IMR-90 (cell line): Measurements from ENCODE around the gene OPRL1. TPM values are rescaled to one million over a fixed set of nuclear protein-coding genes. Genes with fewer than 3 reads are reported as not detected.

Experiments
- ATAC-seq: fragments of 200-7000 bp; cut with Tn5 transposase; 2 replicates; pipeline ENCODE4 v1.9.1; 2020; ENCODE audit warnings: low read depth, mild to moderate bottlenecking, moderate library complexity
- BruUV-seq: library from RNA; stranded (reverse); fragments of 400-500 nt; replicated peaks from 2 replicates; lab custom pipeline; 2021; lab: Mats Ljungman, UMichigan
- CTCF ChIA-PET: fragments of 300-600 bp; formaldehyde crosslinking; extraction: SDS; loops from one replicate; lab custom pipeline; 2021; ENCODE audit warnings: antibody characterized with exemption; lab: Yijun Ruan, JAX
- POLR2A ChIA-PET: fragments of 300-600 bp; sonication (Branson Sonifier 250); formaldehyde crosslinking; loops from one replicate; lab custom pipeline; 2022; ENCODE audit warnings: antibody characterized with exemption; ENCODE audit not compliant: unreplicated experiment; lab: Charles Lee
- DNase-seq: peaks from one replicate; pipeline ENCODE4 v3.0.0; 2013
- H2AFZ ChIP-seq: replicated peaks from 2 replicates; pipeline ENCODE3; 2013; ENCODE audit warnings: low read length, mild to moderate bottlenecking; ENCODE audit not compliant: poor library complexity
- H2AK5ac ChIP-seq: 2 replicates; pipeline ENCODE4 v1.6.1; 2013; ENCODE audit warnings: low read depth, low read length, inconsistent platforms
- H2AK9ac ChIP-seq: replicated peaks from 2 replicates; pipeline ENCODE3; 2013; ENCODE audit warnings: mild to moderate bottlenecking, low read depth, low read length, moderate library complexity; ENCODE audit not compliant: poor library complexity
- H2BK120ac ChIP-seq: 2 replicates; pipeline ENCODE4 v1.6.1; 2013; ENCODE audit warnings: low read depth, low read length, inconsistent platforms
- H2BK15ac ChIP-seq: 3 replicates; pipeline ENCODE4 v1.6.1; 2013; ENCODE audit warnings: low read depth, low read length, inconsistent platforms
- H2BK20ac ChIP-seq: 2 replicates; pipeline ENCODE4 v1.6.1; 2013; ENCODE audit warnings: low read depth, mild to moderate bottlenecking, inconsistent platforms, low read length, moderate library complexity
- H2BK5ac ChIP-seq: 2 replicates; pipeline ENCODE4 v1.6.1; 2013; ENCODE audit warnings: mild to moderate bottlenecking, low read depth, low read length, inconsistent platforms; ENCODE audit not compliant: poor library complexity, severe bottlenecking
- H3K14ac ChIP-seq: replicated peaks from 2 replicates; pipeline ENCODE4 v1.6.1; 2013; ENCODE audit warnings: low read depth, low read length, inconsistent platforms
- H3K18ac ChIP-seq: 2 replicates; pipeline ENCODE4 v1.6.1; 2013; ENCODE audit warnings: low read depth, low read length, control low read depth
- H3K23ac ChIP-seq: 2 replicates; pipeline ENCODE4 v1.6.1; 2013; ENCODE audit warnings: low read depth, low read length, inconsistent platforms
- H3K27ac ChIP-seq: 2 replicates; pipeline ENCODE4 v1.5.1; 2013; ENCODE audit warnings: mild to moderate bottlenecking, control low read depth, low read length; ENCODE audit not compliant: insufficient read depth
- H3K27me3 ChIP-seq: 2 replicates; pipeline ENCODE4 v1.6.1; 2013; ENCODE audit warnings: low read length; ENCODE audit not compliant: control insufficient read depth, insufficient read depth
- H3K36me3 ChIP-seq: 2 replicates; pipeline ENCODE4 v1.6.1; 2013; ENCODE audit warnings: low read length, mixed read lengths; ENCODE audit not compliant: control insufficient read depth, insufficient read depth
- H3K4ac ChIP-seq: 2 replicates; pipeline ENCODE4 v1.6.1; 2013; ENCODE audit warnings: low read depth, low read length, inconsistent platforms
- H3K4me1 ChIP-seq: 2 replicates; pipeline ENCODE4 v1.6.1; 2013; ENCODE audit warnings: low read length, mixed read lengths; ENCODE audit not compliant: control insufficient read depth, insufficient read depth
- H3K4me2 ChIP-seq: 2 replicates; pipeline ENCODE4 v1.6.1; 2013; ENCODE audit warnings: low read depth, mild to moderate bottlenecking, control low read depth, low read length, moderate library complexity
- H3K4me3 ChIP-seq: 2 replicates; pipeline ENCODE4 v1.5.1; 2013; ENCODE audit warnings: low read depth, mild to moderate bottlenecking, control low read depth, low read length, moderate library complexity; ENCODE audit not compliant: insufficient read depth
- H3K56ac ChIP-seq: 2 replicates; pipeline ENCODE4 v1.6.1; 2013; ENCODE audit warnings: low read length, inconsistent platforms; ENCODE audit not compliant: insufficient read depth; ENCODE audit errors: extremely low read depth
- H3K79me1 ChIP-seq, 2 experiments: 2 replicates each; pipeline ENCODE4 v1.6.1; 2013; ENCODE audit warnings: low read length in 2 of 2, inconsistent platforms in 1 of 2, low read depth in 1 of 2
- H3K9ac ChIP-seq: 2 replicates; pipeline ENCODE4 v1.6.1; 2013; ENCODE audit warnings: low read depth, low read length, control low read depth
- H3K9me1 ChIP-seq: 2 replicates; pipeline ENCODE4 v1.6.1; 2013; ENCODE audit warnings: low read length, inconsistent platforms; ENCODE audit not compliant: insufficient read depth
- H3K9me3 ChIP-seq: 2 replicates; pipeline ENCODE4 v1.6.1; 2013; ENCODE audit warnings: low read length; ENCODE audit not compliant: control insufficient read depth, insufficient read depth
- H4K20me1 ChIP-seq: 2 replicates; pipeline ENCODE4 v1.6.1; 2013; ENCODE audit warnings: low read length, inconsistent platforms; ENCODE audit not compliant: insufficient read depth
- H4K5ac ChIP-seq: 2 replicates; pipeline ENCODE4 v1.6.1; 2013; ENCODE audit warnings: mild to moderate bottlenecking, low read depth, low read length, control low read depth
- H4K8ac ChIP-seq, 2 experiments: 2 replicates each; pipeline ENCODE4 v1.6.1; 2013; ENCODE audit warnings: low read depth in 2 of 2, low read length in 2 of 2, control low read depth in 1 of 2, inconsistent platforms in 1 of 2
- H4K91ac ChIP-seq: 2 replicates; pipeline ENCODE4 v1.6.1; 2013; ENCODE audit warnings: low read depth, low read length, inconsistent platforms; ENCODE audit not compliant: insufficient read depth
- BHLHE40 ChIP-seq: fragments of 150-350 bp; IDR thresholded peaks from 2 replicates; pipeline ENCODE4 v1.6.1; 2016; ENCODE audit warnings: mild to moderate bottlenecking, low read depth, low read length
- CEBPB ChIP-seq: IDR thresholded peaks from 2 replicates; pipeline ENCODE4 v1.6.1; 2012; ENCODE audit warnings: low read depth, low read length, improper control_type of control experiment
- CHD1 ChIP-seq: IDR thresholded peaks from 2 replicates; pipeline ENCODE4 v1.6.1; 2012; ENCODE audit warnings: low read depth, low read length, improper control_type of control experiment
- MAFK ChIP-seq: IDR thresholded peaks from 2 replicates; pipeline ENCODE4 v1.6.1; 2012; ENCODE audit warnings: low read depth, low read length, improper control_type of control experiment
- MAZ ChIP-seq: IDR thresholded peaks from 2 replicates; pipeline ENCODE4 v1.6.1; 2012; ENCODE audit warnings: low read depth, mild to moderate bottlenecking, low read length, improper control_type of control experiment, moderate library complexity, borderline replicate concordance
- MXI1 ChIP-seq: IDR thresholded peaks from 2 replicates; pipeline ENCODE4 v1.6.1; 2012; ENCODE audit warnings: low read depth, mild to moderate bottlenecking, low read length, moderate library complexity, borderline replicate concordance
- NFE2L2 ChIP-seq: fragments of 150-350 bp; IDR thresholded peaks from 2 replicates; pipeline ENCODE4 v1.6.1; 2016; ENCODE audit warnings: low read depth, mild to moderate bottlenecking, low read length
- POLR2A ChIP-seq: IDR thresholded peaks from 2 replicates; pipeline ENCODE4 v1.6.1; 2012; ENCODE audit warnings: mild to moderate bottlenecking, low read depth, low read length
- RAD21 ChIP-seq: IDR thresholded peaks from 2 replicates; pipeline ENCODE4 v1.6.1; 2012; ENCODE audit warnings: low read length, improper control_type of control experiment
- RCOR1 ChIP-seq: IDR thresholded peaks from 2 replicates; pipeline ENCODE4 v1.6.1; 2012; ENCODE audit warnings: mild to moderate bottlenecking, low read length, improper control_type of control experiment; ENCODE audit not compliant: insufficient replicate concordance
- SMC3 ChIP-seq: fragments of 150-350 bp; IDR thresholded peaks from 2 replicates; pipeline ENCODE4 v1.6.1; 2016; ENCODE audit warnings: low read depth, mild to moderate bottlenecking, antibody characterized with exemption, low read length, moderate library complexity
- WGBS, 2 experiments: methylation state at CpG; one replicate each; pipeline versions ENCODE4 v1.1.5 to v1.1.7; 2013; ENCODE audit warnings: missing lambda C conversion rate in 2 of 2; ENCODE audit not compliant: insufficient read length in 1 of 2; ENCODE audit errors: extremely low coverage in 2 of 2; 5-methylcytosine and 5-hydroxymethylcytosine counted together
- dilution Hi-C: fragments of 300-500 bp; cut with HindIII; formaldehyde crosslinking; loops from one replicate; pipeline ENCODE4 v1.14.3; 2018; ENCODE audit warnings: low sequenced_read_pairs; ENCODE audit not compliant: unreplicated experiment
- in situ Hi-C: fragments of 300-500 bp; cut with MboI; formaldehyde crosslinking; loops from 3 replicates; pipeline ENCODE4 v1.14.3; 2019; ENCODE audit warnings: low sequenced_read_pairs, inconsistent platforms, mixed read lengths
- intact Hi-C: fragments of 100-400 bp; cut with micrococcal nuclease; formaldehyde crosslinking; loops from 2 replicates; pipeline ENCODE4 v1.10.0; 2022
- polyA plus RNA-seq, 3 experiments: library from polyadenylated mRNA; depleted of rRNA; stranded (reverse); fragments of >200 nt; gene quantifications; 2 replicates each; pipeline ENCODE4 v1.2.3, GENCODE V29; 2012; ENCODE audit warnings: low replicate concordance in 1 of 3
- total RNA-seq: library from RNA; depleted of rRNA; stranded (reverse); fragments of >200 nt; gene quantifications from 2 replicates; pipeline ENCODE4 v1.2.3, GENCODE V29; 2012
- TF ChIP-seq, protein P1 (sequence below): fragments of 150-350 bp; IDR thresholded peaks from 2 replicates; pipeline ENCODE4 v1.6.1; 2017; ENCODE audit warnings: mild to moderate bottlenecking, antibody characterized with exemption, low read length, low read depth
- TF ChIP-seq, protein P2 (sequence below): conservative IDR thresholded peaks from 2 replicates; pipeline ENCODE4 v1.5.1; 2012; ENCODE audit warnings: mild to moderate bottlenecking, low read depth, low read length, improper control_type of control experiment
- TF ChIP-seq, protein P3 (sequence below): fragments of 150-350 bp; IDR thresholded peaks from 2 replicates; pipeline ENCODE4 v1.6.1; 2016; ENCODE audit warnings: low read depth, mild to moderate bottlenecking, low read length, moderate library complexity, borderline replicate concordance

The OPRL1 gene
- total and polyA plus RNA-seq, 2 of the 4 experiments (the other 2 are of a cell fraction): 0.36 to 1.2 TPM

DNA sequence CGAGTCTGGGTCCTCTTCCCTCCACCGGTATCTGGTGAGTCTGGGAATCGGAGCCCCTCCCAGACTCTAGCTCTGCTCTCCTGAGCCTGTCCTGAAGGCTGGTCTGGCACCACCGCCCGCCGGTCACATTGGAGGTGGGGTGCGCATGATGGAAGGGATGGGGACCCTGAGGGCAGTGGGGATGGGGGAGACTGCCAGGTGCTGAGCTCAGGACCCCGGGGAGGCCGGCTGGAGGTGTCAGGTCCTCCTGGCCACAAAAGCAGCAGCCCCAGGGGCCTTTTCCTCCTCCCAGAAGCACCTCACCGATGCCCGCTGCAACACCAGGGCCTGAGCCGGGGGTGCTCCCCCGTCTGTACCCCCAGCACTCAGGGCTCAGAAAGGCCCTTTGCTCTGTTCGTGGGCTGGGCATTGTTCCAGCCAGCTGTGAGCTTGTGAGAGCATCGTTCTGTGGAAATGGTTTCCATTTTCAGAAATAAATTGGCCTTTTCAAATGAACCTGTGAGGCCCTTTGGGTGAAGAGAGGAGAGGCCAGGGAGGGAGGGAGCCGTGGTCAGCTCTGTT is 30.0 kb downstream of the OPRL1 start:
- no peaks in the 10 kb centered on the region for H3K79me1 ChIP-seq
- no peak overlapping the region for H3K4me2 ChIP-seq
- H2BK5ac ChIP-seq: no peak overlapping the region
- H3K9me1 ChIP-seq: no peaks in the 10 kb centered on the region
- no peak overlapping the region for H2AK9ac ChIP-seq
- no peaks in the 10 kb centered on the region for H4K20me1 ChIP-seq
- H2BK15ac ChIP-seq: no peak overlapping the region
- DNase-seq (no peak), ATAC-seq (no peak)
- no peak overlapping the region for H2BK20ac ChIP-seq
- 8% methylated on average over 3 of the region's 16 CpGs; no CpG with 5 or more reads in 1 of the 2 experiments for WGBS, 2 experiments
- no peak overlapping the region for H3K27ac ChIP-seq
- POLR2A ChIA-PET: no interaction called here
- H2AK5ac ChIP-seq: no peak overlapping the region
- CTCF ChIA-PET: interaction anchor here (1.2 kb wide), 1 partner anchor 26 kb away, joined by 3 read pairs; no protein-coding TSS in a partner anchor
- H3K4me1 ChIP-seq: no peaks in the 10 kb centered on the region
- peaks cover 43% of the 10 kb centered on the region for H3K27me3 ChIP-seq
- in situ Hi-C loops (no loop called here), intact Hi-C loops (no loop called here), dilution Hi-C loops (no loop called here)
- H3K4ac ChIP-seq: no peak overlapping the region
- no peak overlapping the region for H3K18ac ChIP-seq
- BruUV-seq: no TSS peak
- no peaks in the 10 kb centered on the region for H3K9me3 ChIP-seq
- no peak overlapping the region for H4K91ac ChIP-seq
- no peak overlapping the region for H3K4me3 ChIP-seq
- no peak overlapping the region for H3K23ac ChIP-seq
- H2AFZ ChIP-seq: no peak overlapping the region
- no peak overlapping the region for H4K5ac ChIP-seq
- no peak overlapping the region for H3K14ac ChIP-seq
- H3K56ac ChIP-seq: no peak overlapping the region
- H4K8ac ChIP-seq: no peak overlapping the region
- TF ChIP-seq SMC3 (no peak), CEBPB (no peak), MAFK (no peak), MAZ (no peak), POLR2A (no peak), RAD21 (no peak), NFE2L2 (no peak), BHLHE40 (no peak), RCOR1 (no peak), CHD1 (no peak), MXI1 (no peak)
- TF ChIP-seq, protein P1, sequence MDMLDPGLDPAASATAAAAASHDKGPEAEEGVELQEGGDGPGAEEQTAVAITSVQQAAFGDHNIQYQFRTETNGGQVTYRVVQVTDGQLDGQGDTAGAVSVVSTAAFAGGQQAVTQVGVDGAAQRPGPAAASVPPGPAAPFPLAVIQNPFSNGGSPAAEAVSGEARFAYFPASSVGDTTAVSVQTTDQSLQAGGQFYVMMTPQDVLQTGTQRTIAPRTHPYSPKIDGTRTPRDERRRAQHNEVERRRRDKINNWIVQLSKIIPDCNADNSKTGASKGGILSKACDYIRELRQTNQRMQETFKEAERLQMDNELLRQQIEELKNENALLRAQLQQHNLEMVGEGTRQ: no peak
- TF ChIP-seq, protein P2, sequence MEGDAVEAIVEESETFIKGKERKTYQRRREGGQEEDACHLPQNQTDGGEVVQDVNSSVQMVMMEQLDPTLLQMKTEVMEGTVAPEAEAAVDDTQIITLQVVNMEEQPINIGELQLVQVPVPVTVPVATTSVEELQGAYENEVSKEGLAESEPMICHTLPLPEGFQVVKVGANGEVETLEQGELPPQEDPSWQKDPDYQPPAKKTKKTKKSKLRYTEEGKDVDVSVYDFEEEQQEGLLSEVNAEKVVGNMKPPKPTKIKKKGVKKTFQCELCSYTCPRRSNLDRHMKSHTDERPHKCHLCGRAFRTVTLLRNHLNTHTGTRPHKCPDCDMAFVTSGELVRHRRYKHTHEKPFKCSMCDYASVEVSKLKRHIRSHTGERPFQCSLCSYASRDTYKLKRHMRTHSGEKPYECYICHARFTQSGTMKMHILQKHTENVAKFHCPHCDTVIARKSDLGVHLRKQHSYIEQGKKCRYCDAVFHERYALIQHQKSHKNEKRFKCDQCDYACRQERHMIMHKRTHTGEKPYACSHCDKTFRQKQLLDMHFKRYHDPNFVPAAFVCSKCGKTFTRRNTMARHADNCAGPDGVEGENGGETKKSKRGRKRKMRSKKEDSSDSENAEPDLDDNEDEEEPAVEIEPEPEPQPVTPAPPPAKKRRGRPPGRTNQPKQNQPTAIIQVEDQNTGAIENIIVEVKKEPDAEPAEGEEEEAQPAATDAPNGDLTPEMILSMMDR: no peak
- TF ChIP-seq, protein P3, sequence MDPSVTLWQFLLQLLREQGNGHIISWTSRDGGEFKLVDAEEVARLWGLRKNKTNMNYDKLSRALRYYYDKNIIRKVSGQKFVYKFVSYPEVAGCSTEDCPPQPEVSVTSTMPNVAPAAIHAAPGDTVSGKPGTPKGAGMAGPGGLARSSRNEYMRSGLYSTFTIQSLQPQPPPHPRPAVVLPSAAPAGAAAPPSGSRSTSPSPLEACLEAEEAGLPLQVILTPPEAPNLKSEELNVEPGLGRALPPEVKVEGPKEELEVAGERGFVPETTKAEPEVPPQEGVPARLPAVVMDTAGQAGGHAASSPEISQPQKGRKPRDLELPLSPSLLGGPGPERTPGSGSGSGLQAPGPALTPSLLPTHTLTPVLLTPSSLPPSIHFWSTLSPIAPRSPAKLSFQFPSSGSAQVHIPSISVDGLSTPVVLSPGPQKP: no peak
- H3K9ac ChIP-seq: no peak overlapping the region
- no peak overlapping the region for H2BK120ac ChIP-seq
- no peaks in the 10 kb centered on the region for H3K36me3 ChIP-seq
